H9 (cell line): Measurements from ENCODE around the gene KCNMA1. TPM values are rescaled to one million over a fixed set of nuclear protein-coding genes. Genes with fewer than 3 reads are reported as not detected.

Source experiments
- DNase-seq: peaks from one replicate; pipeline ENCODE4 v3.0.0-alpha.2; 2017
- H2AFZ ChIP-seq: one replicate; pipeline ENCODE4 v1.6.1; 2013; ENCODE audit warnings: mild to moderate bottlenecking, low read length, control low read depth, moderate library complexity
- H2AK5ac ChIP-seq: 2 replicates; pipeline ENCODE4 v1.6.1; 2013; ENCODE audit warnings: low read length, control low read depth, mixed read lengths; ENCODE audit not compliant: insufficient read length
- H2BK120ac ChIP-seq: one replicate; pipeline ENCODE4 v1.6.1; 2013; ENCODE audit warnings: low read depth, mild to moderate bottlenecking, low read length, control low read depth, inconsistent platforms; ENCODE audit not compliant: poor library complexity, severe bottlenecking
- H2BK12ac ChIP-seq: 2 replicates; pipeline ENCODE4 v1.6.1; 2013; ENCODE audit warnings: low read length, control low read depth, mixed read lengths, low read depth; ENCODE audit not compliant: insufficient read length
- H2BK15ac ChIP-seq: 2 replicates; pipeline ENCODE4 v1.6.1; 2013; ENCODE audit warnings: low read depth, low read length, control low read depth
- H2BK20ac ChIP-seq: one replicate; pipeline ENCODE4 v1.6.1; 2013; ENCODE audit warnings: low read depth, mild to moderate bottlenecking, low read length, control low read depth, inconsistent platforms; ENCODE audit not compliant: poor library complexity, severe bottlenecking
- H2BK5ac ChIP-seq: 2 replicates; pipeline ENCODE4 v1.6.1; 2013; ENCODE audit warnings: low read length, control low read depth, mixed read lengths; ENCODE audit not compliant: insufficient read length
- H3K14ac ChIP-seq: 2 replicates; pipeline ENCODE4 v1.6.1; 2013; ENCODE audit warnings: low read length, control low read depth; ENCODE audit not compliant: insufficient read depth
- H3K18ac ChIP-seq: 2 replicates; pipeline ENCODE4 v1.6.1; 2013; ENCODE audit warnings: low read depth, mild to moderate bottlenecking, mixed read lengths, low read length, control low read depth; ENCODE audit not compliant: insufficient read length
- H3K23ac ChIP-seq: 2 replicates; pipeline ENCODE4 v1.6.1; 2013; ENCODE audit warnings: low read length, control low read depth, mixed read lengths, low read depth; ENCODE audit not compliant: insufficient read length
- H3K23me2 ChIP-seq: 2 replicates; pipeline ENCODE4 v1.6.1; 2013; ENCODE audit warnings: low read depth, mild to moderate bottlenecking, mixed read lengths, low read length, control low read depth; ENCODE audit not compliant: insufficient read length, poor library complexity, severe bottlenecking
- H3K27ac ChIP-seq: 2 replicates; pipeline ENCODE4 v1.5.1; 2013; ENCODE audit warnings: low read length, control low read depth, mixed read lengths, low read depth; ENCODE audit not compliant: insufficient read length
- H3K27me3 ChIP-seq: 2 replicates; pipeline ENCODE4 v1.6.1; 2013; ENCODE audit warnings: low read length, control low read depth, inconsistent platforms; ENCODE audit not compliant: insufficient read depth
- H3K4ac ChIP-seq: 2 replicates; pipeline ENCODE4 v1.6.1; 2013; ENCODE audit warnings: low read depth, mild to moderate bottlenecking, control low read depth, inconsistent platforms, low read length, moderate library complexity
- H3K4me1 ChIP-seq: 2 replicates; pipeline ENCODE4 v1.6.1; 2013; ENCODE audit warnings: low read length, control low read depth, inconsistent platforms; ENCODE audit not compliant: insufficient read depth
- H3K4me2 ChIP-seq: 2 replicates; pipeline ENCODE4 v1.6.1; 2013; ENCODE audit warnings: low read length, control low read depth, mixed read lengths; ENCODE audit not compliant: insufficient read length, insufficient read depth
- H3K56ac ChIP-seq: 2 replicates; pipeline ENCODE4 v1.6.1; 2013; ENCODE audit warnings: low read depth, mild to moderate bottlenecking, mixed read lengths, low read length, control low read depth; ENCODE audit not compliant: insufficient read length
- H3K79me1 ChIP-seq: 2 replicates; pipeline ENCODE4 v1.6.1; 2013; ENCODE audit warnings: low read depth, mild to moderate bottlenecking, moderate library complexity, low read length, control low read depth, inconsistent platforms; ENCODE audit not compliant: insufficient read depth, poor library complexity, severe bottlenecking
- H3K79me2 ChIP-seq: 2 replicates; pipeline ENCODE4 v1.6.1; 2013; ENCODE audit warnings: low read length, control low read depth, inconsistent platforms; ENCODE audit not compliant: insufficient read depth
- H3K9ac ChIP-seq: 2 replicates; pipeline ENCODE4 v1.6.1; 2013; ENCODE audit warnings: low read length, control low read depth, mixed read lengths; ENCODE audit not compliant: insufficient read length; ENCODE audit errors: extremely low read depth
- H3K9me3 ChIP-seq: one replicate; pipeline ENCODE4 v1.6.1; 2013; ENCODE audit warnings: low read depth, low read length, inconsistent platforms; ENCODE audit not compliant: control insufficient read depth
- H3T11ph ChIP-seq: one replicate; pipeline ENCODE4 v1.6.1; 2013; ENCODE audit warnings: mild to moderate bottlenecking, low read length, control low read depth, inconsistent platforms
- H4K20me1 ChIP-seq: one replicate; pipeline ENCODE4 v1.6.1; 2013; ENCODE audit not compliant: control insufficient read depth, insufficient read length, insufficient read depth
- H4K5ac ChIP-seq: 2 replicates; pipeline ENCODE4 v1.6.1; 2013; ENCODE audit warnings: low read depth, mild to moderate bottlenecking, mixed read lengths, low read length, control low read depth; ENCODE audit not compliant: insufficient read length
- H4K8ac ChIP-seq: replicated peaks from 2 replicates; pipeline ENCODE4 v1.6.1; 2013; ENCODE audit warnings: low read length, control low read depth, mixed read lengths, low read depth; ENCODE audit not compliant: insufficient read length
- H4K91ac ChIP-seq: 2 replicates; pipeline ENCODE4 v1.6.1; 2013; ENCODE audit warnings: low read depth, mild to moderate bottlenecking, moderate library complexity, mixed read lengths, low read length, control low read depth; ENCODE audit not compliant: insufficient read length
- H3K27ac Mint-ChIP-seq, 3 experiments: 2 replicates in 2 of 3; 3 replicates in 1 of 3; pipeline ENCODE4 v1.8.0; 2020 to 2021; ENCODE audit warnings: mixed read lengths in 3 of 3, mild to moderate bottlenecking in 1 of 3, moderate library complexity in 1 of 3
- H3K27me3 Mint-ChIP-seq: 2 replicates; pipeline ENCODE4 v1.8.0; 2021; ENCODE audit warnings: low read depth, mild to moderate bottlenecking, moderate library complexity, mixed read lengths
- H3K36me3 Mint-ChIP-seq, 3 experiments: 2 replicates in 2 of 3; 3 replicates in 1 of 3; pipeline ENCODE4 v1.8.0; 2020 to 2021; ENCODE audit warnings: low read depth in 3 of 3, mixed read lengths in 3 of 3; ENCODE audit not compliant: insufficient read depth in 1 of 3
- H3K4me1 Mint-ChIP-seq, 2 experiments: 2 replicates each; pipeline ENCODE4 v1.8.0; 2020; ENCODE audit warnings: mixed read lengths in 2 of 2
- H3K4me3 Mint-ChIP-seq, 2 experiments: 2 replicates in 1 of 2; 3 replicates in 1 of 2; pipeline ENCODE4 v1.8.0; 2020 to 2021; ENCODE audit warnings: mild to moderate bottlenecking in 2 of 2, mixed read lengths in 2 of 2, moderate library complexity in 1 of 2
- H3K9me3 Mint-ChIP-seq, 2 experiments: 2 replicates in 1 of 2; 3 replicates in 1 of 2; pipeline ENCODE4 v1.8.0; 2020; ENCODE audit warnings: mild to moderate bottlenecking in 2 of 2, mixed read lengths in 2 of 2, moderate library complexity in 1 of 2
- CTCF ChIP-seq: fragments of 200-600 bp; sonication (generic); conservative IDR thresholded peaks from 3 replicates; pipeline ENCODE4 v1.8.0; 2021; ENCODE audit warnings: antibody characterized with exemption, mild to moderate bottlenecking
- WGBS: extraction: QIAGEN DNeasy Blood & Tissue Kit; methylation state at CpG from one replicate; pipeline ENCODE4 v1.1.7; 2013; ENCODE audit warnings: missing lambda C conversion rate, low lambda C conversion rate, mixed read lengths; ENCODE audit not compliant: insufficient read length; ENCODE audit errors: extremely low coverage; 5-methylcytosine and 5-hydroxymethylcytosine counted together
- total RNA-seq: library from RNA; stranded (reverse); gene quantifications from 2 replicates; pipeline ENCODE4 v1.2.1, GENCODE V29; 2021

The KCNMA1 gene
- total RNA-seq, 1 experiment from 2014 or later = 2.0 TPM

GRCh38 chr10:77110757-77111156 lies 526.9 kb downstream of the KCNMA1 start:
- H4K5ac ChIP-seq = no peak overlapping the region
- no peaks in the 10 kb centered on the region for H3K9me3 ChIP-seq
- H2AK5ac ChIP-seq = no peak overlapping the region
- no peak overlapping the region for H3K23ac ChIP-seq
- H2AFZ ChIP-seq = no peak overlapping the region
- no peaks in the 10 kb centered on the region for H3K79me2 ChIP-seq
- H3K36me3 Mint-ChIP-seq = no peaks in the 10 kb centered on the region
- H4K20me1 ChIP-seq = no peaks in the 10 kb centered on the region
- H2BK120ac ChIP-seq = no peak overlapping the region
- H2BK15ac ChIP-seq = no peak overlapping the region
- no peak overlapping the region for H3K4me2 ChIP-seq
- H3K18ac ChIP-seq = no peak overlapping the region
- no peak overlapping the region for H2BK12ac ChIP-seq
- no peak overlapping the region for H3K4me3 Mint-ChIP-seq
- no peak overlapping the region for H3K27ac Mint-ChIP-seq
- peaks cover 12% of the 10 kb centered on the region for H3K27me3 Mint-ChIP-seq
- no peak overlapping the region for H3K27ac ChIP-seq
- H3K9me3 Mint-ChIP-seq = no peaks in the 10 kb centered on the region; a peak in 1 of 5 replicates
- no peaks in the 10 kb centered on the region for H3K79me1 ChIP-seq
- H3K23me2 ChIP-seq = no peaks in the 10 kb centered on the region
- no peak overlapping the region for H2BK5ac ChIP-seq
- H3K4ac ChIP-seq = no peak overlapping the region
- WGBS = no CpG with 5 or more reads among the region's 4 CpGs
- no peak overlapping the region for H3T11ph ChIP-seq
- no peak overlapping the region for H4K91ac ChIP-seq
- no peak overlapping the region for H3K56ac ChIP-seq
- H3K4me1 Mint-ChIP-seq = peaks cover 61 to 64% of the 10 kb centered on the region in 2 experiments
- TF ChIP-seq CTCF = no peak
- H2BK20ac ChIP-seq = no peak overlapping the region
- no peak overlapping the region for H3K14ac ChIP-seq
- no peak overlapping the region for H4K8ac ChIP-seq
- no peak for DNase-seq
- peaks cover 14% of the 10 kb centered on the region; the same call in 1 of the 2 replicates for H3K4me1 ChIP-seq
- H3K9ac ChIP-seq = no peak overlapping the region
- H3K27me3 ChIP-seq = no peaks in the 10 kb centered on the region
